C4-2B (cell line): ENCODE data around the gene NPAS3.

Experiments used
- H3K27ac ChIP-seq: fragments of 450-650 bp; 2 replicates; pipeline ENCODE4 v1.5.1; 2017
- CTCF ChIP-seq: fragments of 450-650 bp; conservative IDR thresholded peaks from 2 replicates; pipeline ENCODE4 v1.5.1; 2017; ENCODE audit warnings: mild to moderate bottlenecking
- ZFX ChIP-seq: fragments of 450-650 bp; IDR thresholded peaks from 2 replicates; pipeline ENCODE4 v1.6.1; 2017

NPAS3 gene

GRCh38 chr14:33016613-33017012 lies 77.9 kb downstream of the NPAS3 start:
- TF ChIP-seq ZFX (no peak), CTCF (no peak)
- no peak overlapping the region for H3K27ac ChIP-seq

- no peak for TF ChIP-seq ZFX
- no peak for TF ChIP-seq CTCF
- H3K27ac ChIP-seq: no peak overlapping the region
Measured at GRCh38 chr14:33017016-33017415, 78.3 kb downstream of the NPAS3 start.

GRCh38 chr14:33019346-33019745 lies 80.7 kb downstream of the NPAS3 start:
- H3K27ac ChIP-seq: no peak overlapping the region
- TF ChIP-seq ZFX: no peak
- TF ChIP-seq CTCF: no peak

GRCh38 chr14:33026850-33027430 lies 88.3 kb downstream of the NPAS3 start:
- no peak for TF ChIP-seq CTCF
- no peak for TF ChIP-seq ZFX
- H3K27ac ChIP-seq: no peak overlapping the region

GRCh38 chr14:33029511-33029910 lies 90.8 kb downstream of the NPAS3 start:
- TF ChIP-seq CTCF: no peak
- TF ChIP-seq ZFX: no peak
- no peak overlapping the region for H3K27ac ChIP-seq

- TF ChIP-seq CTCF (no peak), ZFX (no peak)
Measured at GRCh38 chr14:33030386-33030785, 91.7 kb downstream of the NPAS3 start.

GRCh38 chr14:33035416-33036194 lies 96.9 kb downstream of the NPAS3 start:
- TF ChIP-seq CTCF (no peak), ZFX (no peak)
- no peak overlapping the region for H3K27ac ChIP-seq

More at GRCh38 chr14:33030386-33030785, 91.7 kb downstream of the NPAS3 start:
- H3K27ac ChIP-seq: no peak overlapping the region
